ENCODE data around the gene FXR2. TPM values are rescaled to one million over a fixed set of nuclear protein-coding genes. Genes with fewer than 3 reads are reported as not detected.

The FXR2 gene
- total RNA-seq, 1 donor from 2014 or later = 108 TPM

GRCh38 chr17:7623661-7624060 lies 9.0 kb upstream of the FXR2 start:
- Mint-ChIP-seq H3K9me3 (ENCODE audit: unreplicated experiment) (no peaks in the 10 kb centered on the region), H3K27me3 (ENCODE audit: unreplicated experiment) (no peaks in the 10 kb centered on the region), H3K36me3 (ENCODE audit: unreplicated experiment) (no peaks in the 10 kb centered on the region), H3K27ac (ENCODE audit: unreplicated experiment) (no peak overlapping the region), H3K4me1 (ENCODE audit: low read depth, unreplicated experiment) (peaks cover 4% of the 10 kb centered on the region), H3K4me3 (ENCODE audit: unreplicated experiment) (no peak overlapping the region)
- TF ChIP-seq CTCF (IDR thresholded peaks at IDR 0.05; ENCODE audit: partially characterized antibody, unreplicated experiment) = no peak
- no peak for DNase-seq

DNA sequence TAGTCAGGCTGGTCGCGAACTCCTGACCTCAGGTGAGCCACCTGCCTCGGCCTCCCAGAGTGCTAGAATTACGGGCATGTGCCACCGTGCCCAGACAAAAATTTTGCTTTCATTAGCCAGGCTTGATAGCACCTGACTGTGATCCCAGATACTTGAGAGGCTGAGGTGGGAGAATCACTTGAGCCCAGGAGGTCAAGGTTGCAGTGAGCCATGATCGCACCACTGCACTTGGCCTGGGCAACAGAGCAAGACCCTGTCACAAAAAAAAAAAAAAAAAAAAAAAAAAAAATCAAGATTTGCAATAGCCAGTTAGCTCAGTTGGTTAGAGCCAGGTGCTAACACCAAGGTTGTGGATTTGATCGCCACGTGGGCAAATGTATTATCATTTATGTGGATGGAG lies 6.1 kb upstream of the FXR2 start:
- no peak for DNase-seq
- H3K4me1 Mint-ChIP-seq (ENCODE audit: low read depth, unreplicated experiment) = no peaks in the 10 kb centered on the region
- H3K36me3 Mint-ChIP-seq (ENCODE audit: unreplicated experiment) = no peaks in the 10 kb centered on the region
- H3K4me3 Mint-ChIP-seq (ENCODE audit: unreplicated experiment) = no peak overlapping the region
- H3K27ac Mint-ChIP-seq (ENCODE audit: unreplicated experiment) = no peak overlapping the region
- no peaks in the 10 kb centered on the region for H3K9me3 Mint-ChIP-seq (ENCODE audit: unreplicated experiment)
- no peaks in the 10 kb centered on the region for H3K27me3 Mint-ChIP-seq (ENCODE audit: unreplicated experiment)
- TF ChIP-seq CTCF (IDR thresholded peaks at IDR 0.05; ENCODE audit: partially characterized antibody, unreplicated experiment) = no peak

DNA sequence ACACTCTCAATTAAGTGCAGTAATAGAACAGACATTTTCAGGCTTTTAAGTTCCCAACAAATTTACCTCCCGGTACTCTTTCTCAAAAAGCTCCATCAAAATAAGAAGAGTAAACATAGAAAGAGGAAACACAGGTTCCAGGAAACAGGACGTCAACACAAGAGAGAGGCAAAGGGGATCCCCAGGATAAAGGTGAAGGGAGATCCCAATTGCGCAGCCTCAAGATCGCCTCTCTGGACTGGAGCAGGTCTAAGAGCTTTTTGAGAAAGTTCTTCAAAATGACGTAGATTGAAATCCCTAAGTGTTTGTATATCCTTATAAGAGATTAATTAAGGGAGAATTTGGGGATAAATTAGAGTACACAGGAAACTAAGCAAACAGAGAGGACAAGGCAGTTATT lies 3.9 kb upstream of the FXR2 start:
- Mint-ChIP-seq H3K27me3 (ENCODE audit: unreplicated experiment) (peaks cover 8% of the 10 kb centered on the region), H3K27ac (ENCODE audit: unreplicated experiment) (no peak overlapping the region), H3K4me1 (ENCODE audit: low read depth, unreplicated experiment) (peaks cover 2% of the 10 kb centered on the region), H3K36me3 (ENCODE audit: unreplicated experiment) (no peaks in the 10 kb centered on the region), H3K4me3 (ENCODE audit: unreplicated experiment) (no peak overlapping the region), H3K9me3 (ENCODE audit: unreplicated experiment) (peaks cover 2% of the 10 kb centered on the region)
- no peak for DNase-seq
- no peak for TF ChIP-seq CTCF (IDR thresholded peaks at IDR 0.05; ENCODE audit: partially characterized antibody, unreplicated experiment)

DNA sequence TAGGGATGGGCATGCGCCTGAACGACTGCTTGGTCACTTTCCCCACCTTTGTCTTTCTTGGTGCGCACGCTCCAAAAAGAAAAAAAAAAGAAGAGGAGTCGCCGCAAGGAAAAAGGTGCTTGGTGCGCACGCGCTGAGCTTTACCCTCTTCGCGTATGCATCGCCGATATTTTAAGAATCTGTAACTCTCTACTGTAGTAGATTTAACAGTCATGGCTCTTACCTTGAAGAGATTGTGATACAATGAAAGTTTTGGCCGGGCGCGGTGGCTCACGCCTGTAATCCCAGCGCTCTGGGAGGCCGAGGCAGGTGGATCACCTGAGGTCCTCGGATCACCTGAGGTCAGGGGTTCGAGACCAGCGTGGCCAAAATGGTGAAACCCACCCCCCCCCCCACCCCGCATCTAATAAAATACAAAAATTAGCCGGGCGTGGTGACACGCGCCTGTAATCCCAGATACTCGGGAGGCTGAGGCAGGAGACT lies 609 bp upstream of the FXR2 start:
- H3K36me3 Mint-ChIP-seq (ENCODE audit: unreplicated experiment) = no peaks in the 10 kb centered on the region
- H3K9me3 Mint-ChIP-seq (ENCODE audit: unreplicated experiment) = peaks cover 8% of the 10 kb centered on the region
- H3K4me3 Mint-ChIP-seq (ENCODE audit: unreplicated experiment) = peak overlapping the region; percentile 89
- H3K27me3 Mint-ChIP-seq (ENCODE audit: unreplicated experiment) = peaks cover 11% of the 10 kb centered on the region
- H3K27ac Mint-ChIP-seq (ENCODE audit: unreplicated experiment) = peak overlapping the region; percentile 80
- DNase-seq = no peak
- H3K4me1 Mint-ChIP-seq (ENCODE audit: low read depth, unreplicated experiment) = peaks cover 15% of the 10 kb centered on the region
- TF ChIP-seq CTCF (IDR thresholded peaks at IDR 0.05; ENCODE audit: partially characterized antibody, unreplicated experiment) = no peak

DNA sequence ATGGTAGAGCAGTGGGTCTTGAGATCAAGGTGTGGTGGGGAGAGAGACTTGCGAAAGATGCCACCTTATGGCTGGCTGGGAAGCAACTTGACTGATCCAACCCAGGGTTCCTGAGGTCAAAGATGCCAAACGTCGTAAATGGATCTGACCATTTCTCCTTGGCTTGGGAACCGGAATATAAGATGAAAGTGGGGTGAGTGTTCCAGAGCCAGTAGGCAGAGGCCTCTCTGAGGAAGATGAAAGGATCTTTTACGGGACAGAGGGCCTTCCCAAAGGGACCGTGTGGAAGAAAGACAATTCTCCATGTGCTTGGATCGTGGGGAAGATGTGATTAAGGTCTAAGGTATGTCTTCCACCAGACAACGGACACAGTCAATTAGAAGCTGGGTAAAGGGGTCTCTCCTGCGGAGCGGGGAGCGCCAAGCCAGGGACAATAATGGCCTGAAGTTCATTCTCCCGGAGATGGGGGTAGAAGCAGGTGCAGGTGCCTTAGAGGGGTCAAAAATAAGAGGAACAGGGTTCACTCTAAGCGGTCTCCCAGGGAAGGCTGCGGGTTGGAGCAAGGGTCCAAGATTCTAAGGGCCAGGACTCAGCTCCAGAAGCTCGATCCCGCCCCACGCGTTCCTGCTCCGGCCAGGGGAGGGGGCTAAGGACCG lies 800 bp downstream of the FXR2 start:
- H3K9me3 Mint-ChIP-seq (ENCODE audit: unreplicated experiment) = peaks cover 8% of the 10 kb centered on the region
- TF ChIP-seq CTCF (IDR thresholded peaks at IDR 0.05; ENCODE audit: partially characterized antibody, unreplicated experiment) = no peak
- H3K27ac Mint-ChIP-seq (ENCODE audit: unreplicated experiment) = peak overlapping the region; percentile 90
- DNase-seq = no peak
- H3K36me3 Mint-ChIP-seq (ENCODE audit: unreplicated experiment) = no peaks in the 10 kb centered on the region
- peak overlapping the region; percentile 92 for H3K4me3 Mint-ChIP-seq (ENCODE audit: unreplicated experiment)
- peaks cover 11% of the 10 kb centered on the region for H3K27me3 Mint-ChIP-seq (ENCODE audit: unreplicated experiment)
- H3K4me1 Mint-ChIP-seq (ENCODE audit: low read depth, unreplicated experiment) = peaks cover 15% of the 10 kb centered on the region
